Measurements from ENCODE around the gene WNK3.

WNK3 gene

GRCh38 chrX:54157561-54157960 is 200.3 kb downstream of the WNK3 start:
- no peak for DNase-seq

Measured in KG1 (cell line).